AG04449 (cell line): ENCODE results near the gene USP15.

Source experiments
- CTCF ChIA-PET: fragments of 350-600 bp; formaldehyde crosslinking; extraction: SDS; loops from one replicate; lab custom pipeline; 2021; ENCODE audit warnings: antibody characterized with exemption; lab: Yijun Ruan, JAX
- POLR2A ChIA-PET: fragments of 400-600, 350-600 bp; formaldehyde crosslinking; extraction: SDS; loops from one replicate; lab custom pipeline; 2020; ENCODE audit warnings: antibody characterized with exemption, inconsistent platforms; lab: Yijun Ruan, JAX
- DNase-seq: peaks from one replicate; pipeline ENCODE4 v3.0.0-alpha.2; 2010; ENCODE audit warnings: low read depth, low spot score
- H3K4me3 ChIP-seq: 2 replicates; pipeline ENCODE4 v1.5.1; 2011; ENCODE audit warnings: low read depth, mild to moderate bottlenecking, control low read depth, low read length
- TF ChIP-seq, protein P1 (sequence below): IDR thresholded peaks from one replicate; pipeline ENCODE4 v1.5.1; 2011; ENCODE audit warnings: mild to moderate bottlenecking, moderate library complexity, low read length, control low read depth, inconsistent platforms; ENCODE audit not compliant: insufficient read depth; ENCODE audit errors: missing control alignments

Gene USP15

DNA sequence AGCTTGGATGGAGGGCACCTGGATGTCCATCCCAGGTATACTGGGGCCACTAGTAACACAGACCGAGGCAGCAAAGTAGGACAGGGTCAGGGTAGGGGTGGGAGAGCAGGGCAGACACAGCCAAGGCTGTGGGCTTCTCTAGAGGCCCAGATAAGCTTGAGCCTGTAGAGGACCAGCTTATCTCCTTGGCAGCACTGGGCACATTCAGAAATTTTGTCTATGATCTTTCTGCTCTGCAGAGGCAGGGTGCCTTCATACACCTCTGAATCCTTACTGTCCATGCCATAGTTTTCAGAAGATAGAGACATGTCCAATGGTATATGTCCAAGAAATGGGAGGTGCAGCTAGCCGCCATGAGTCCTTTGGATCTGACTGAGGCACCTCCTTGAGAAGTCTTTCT, 26.4 kb upstream of the USP15 start:
- no peak for DNase-seq
- ChIA-PET POLR2A (no interaction called here), CTCF (no interaction called here)
- TF ChIP-seq, protein P1, sequence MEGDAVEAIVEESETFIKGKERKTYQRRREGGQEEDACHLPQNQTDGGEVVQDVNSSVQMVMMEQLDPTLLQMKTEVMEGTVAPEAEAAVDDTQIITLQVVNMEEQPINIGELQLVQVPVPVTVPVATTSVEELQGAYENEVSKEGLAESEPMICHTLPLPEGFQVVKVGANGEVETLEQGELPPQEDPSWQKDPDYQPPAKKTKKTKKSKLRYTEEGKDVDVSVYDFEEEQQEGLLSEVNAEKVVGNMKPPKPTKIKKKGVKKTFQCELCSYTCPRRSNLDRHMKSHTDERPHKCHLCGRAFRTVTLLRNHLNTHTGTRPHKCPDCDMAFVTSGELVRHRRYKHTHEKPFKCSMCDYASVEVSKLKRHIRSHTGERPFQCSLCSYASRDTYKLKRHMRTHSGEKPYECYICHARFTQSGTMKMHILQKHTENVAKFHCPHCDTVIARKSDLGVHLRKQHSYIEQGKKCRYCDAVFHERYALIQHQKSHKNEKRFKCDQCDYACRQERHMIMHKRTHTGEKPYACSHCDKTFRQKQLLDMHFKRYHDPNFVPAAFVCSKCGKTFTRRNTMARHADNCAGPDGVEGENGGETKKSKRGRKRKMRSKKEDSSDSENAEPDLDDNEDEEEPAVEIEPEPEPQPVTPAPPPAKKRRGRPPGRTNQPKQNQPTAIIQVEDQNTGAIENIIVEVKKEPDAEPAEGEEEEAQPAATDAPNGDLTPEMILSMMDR = no peak
- no peak overlapping the region for H3K4me3 ChIP-seq

DNA sequence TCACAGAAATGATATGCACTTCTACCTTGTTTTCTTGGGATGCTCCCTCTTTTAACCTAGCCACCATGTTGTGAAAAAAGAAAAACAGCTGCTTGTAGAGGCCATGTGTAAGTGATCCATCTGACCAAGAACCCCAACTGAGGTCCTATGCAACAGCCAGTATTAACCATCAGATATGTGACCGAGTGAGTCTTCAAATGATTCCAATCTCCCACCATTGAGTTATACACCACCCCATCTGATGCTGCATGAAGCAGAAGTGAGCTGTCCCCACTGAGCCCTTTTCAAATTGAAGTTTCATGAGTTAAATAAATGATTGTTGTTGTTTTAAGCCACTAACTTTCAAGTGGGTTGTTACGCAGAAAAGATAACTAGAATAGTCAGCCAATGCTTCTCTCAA, 20.6 kb upstream of the USP15 start:
- CTCF ChIA-PET = no interaction called here
- DNase-seq = no peak

DNA sequence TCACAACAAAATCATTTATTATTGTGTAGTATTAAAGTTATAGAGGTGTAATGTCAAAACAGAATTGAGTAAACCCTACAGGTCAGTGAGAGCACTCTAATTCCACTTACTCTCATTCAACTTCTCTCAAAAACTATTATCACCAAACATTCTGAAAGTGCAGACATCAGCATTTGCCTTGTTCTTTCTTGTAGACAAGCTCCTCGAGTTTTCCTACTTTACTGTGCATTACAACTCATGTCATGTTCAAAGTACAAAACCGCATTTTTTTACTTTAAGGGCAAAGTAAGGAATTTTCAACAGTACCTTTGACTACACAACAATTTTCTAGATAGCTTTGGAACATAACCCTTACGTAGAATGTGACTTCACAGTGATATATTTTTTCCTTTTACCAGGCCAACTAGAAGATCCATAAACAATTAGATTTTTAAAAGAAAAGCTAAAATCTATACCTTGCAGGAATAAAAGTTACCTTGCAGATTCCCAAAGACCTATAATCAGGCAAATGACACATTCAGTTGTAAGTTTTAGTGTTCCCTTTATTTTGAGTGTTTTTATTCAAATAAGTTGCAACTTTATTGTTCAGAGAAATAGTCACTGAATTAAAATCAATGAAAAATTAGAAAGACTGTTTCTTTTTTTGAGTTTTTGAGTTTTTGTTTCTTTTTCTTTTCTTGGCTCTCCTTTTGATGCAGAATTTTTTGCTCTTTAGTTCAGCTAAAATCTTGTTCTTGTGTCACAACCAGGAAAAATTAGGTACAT, 12.7 kb upstream of the USP15 start:
- ChIA-PET CTCF (no interaction called here), POLR2A (no interaction called here)
- no peak overlapping the region for H3K4me3 ChIP-seq
- no peak for DNase-seq
- TF ChIP-seq, protein P1 = no peak

More for the DNA sequence above, 20.6 kb upstream of the USP15 start:
- no peak overlapping the region for H3K4me3 ChIP-seq
- TF ChIP-seq, protein P1 = no peak
- POLR2A ChIA-PET = no interaction called here

DNA sequence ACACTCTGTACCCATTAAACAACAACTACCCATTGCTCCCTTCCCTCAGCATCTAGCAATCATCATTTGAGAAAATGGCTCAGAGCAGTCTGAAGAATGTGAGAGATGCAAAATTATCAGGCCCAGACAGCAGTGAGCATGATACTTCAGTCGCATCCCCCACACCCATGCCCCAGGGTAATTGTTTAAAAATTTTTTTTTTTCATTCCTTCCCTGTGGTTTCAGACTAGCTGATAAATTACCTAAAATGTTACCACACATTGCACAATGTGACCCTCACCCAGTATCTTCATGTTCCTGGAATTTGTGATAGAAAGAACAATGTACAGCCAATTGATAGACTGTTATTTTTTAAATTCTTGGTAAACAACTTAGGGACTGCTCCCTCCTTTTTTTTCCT, 11.3 kb upstream of the USP15 start:
- H3K4me3 ChIP-seq = no peak overlapping the region
- POLR2A ChIA-PET = no interaction called here
- no peak for DNase-seq
- CTCF ChIA-PET = no interaction called here
- TF ChIP-seq, protein P1 = no peak

DNA sequence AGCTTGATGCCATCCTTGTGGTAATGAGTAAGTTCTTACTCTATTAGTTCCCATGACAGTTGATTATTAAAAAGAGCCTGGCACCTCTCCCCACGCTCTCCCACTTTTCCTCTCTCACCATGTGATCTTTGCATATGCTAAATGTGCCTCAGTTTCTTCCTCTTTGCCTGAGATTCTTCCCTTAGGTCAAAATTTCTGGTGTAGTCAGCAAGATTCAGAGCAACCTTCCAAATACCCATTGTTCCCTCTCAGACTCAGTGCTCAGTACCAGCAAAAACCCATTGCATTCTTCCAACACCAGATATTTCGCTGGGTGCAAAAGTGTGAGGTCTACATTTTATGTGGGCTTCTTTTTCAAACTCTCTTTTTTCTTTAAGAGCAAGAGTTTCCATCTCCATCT, 10.8 kb upstream of the USP15 start:
- CTCF ChIA-PET = no interaction called here

More for the DNA sequence above, 10.8 kb upstream of the USP15 start:
- H3K4me3 ChIP-seq = no peak overlapping the region
- POLR2A ChIA-PET = no interaction called here
- TF ChIP-seq, protein P1 = no peak
- DNase-seq = no peak
